Endothelial cell (in vitro differentiated cells): ENCODE data around the gene RPS19. TPM values are rescaled to one million over a fixed set of nuclear protein-coding genes. Genes with fewer than 3 reads are reported as not detected.

Experiments
- DNase-seq: peaks from one replicate; pipeline ENCODE4 v3.0.0; 2021; ENCODE audit warnings: low spot score
- H3K27ac Mint-ChIP-seq: one replicate; pipeline ENCODE4 v1.8.0; 2021; ENCODE audit warnings: mixed read lengths, inconsistent platforms; ENCODE audit not compliant: unreplicated experiment
- H3K27me3 Mint-ChIP-seq: one replicate; pipeline ENCODE4 v1.8.0; 2021; ENCODE audit warnings: mild to moderate bottlenecking, moderate library complexity, mixed read lengths, inconsistent platforms; ENCODE audit not compliant: unreplicated experiment
- H3K36me3 Mint-ChIP-seq: one replicate; pipeline ENCODE4 v1.8.0; 2021; ENCODE audit warnings: mild to moderate bottlenecking, low read depth, mixed read lengths, inconsistent platforms; ENCODE audit not compliant: unreplicated experiment
- H3K4me1 Mint-ChIP-seq: one replicate; pipeline ENCODE4 v1.8.0; 2021; ENCODE audit warnings: mild to moderate bottlenecking, mixed read lengths, inconsistent platforms; ENCODE audit not compliant: unreplicated experiment
- H3K4me3 Mint-ChIP-seq: one replicate; pipeline ENCODE4 v1.8.0; 2021; ENCODE audit warnings: mild to moderate bottlenecking, mixed read lengths, inconsistent platforms; ENCODE audit not compliant: unreplicated experiment
- H3K9me3 Mint-ChIP-seq: one replicate; pipeline ENCODE4 v1.8.0; 2021; ENCODE audit warnings: mixed read lengths, inconsistent platforms; ENCODE audit not compliant: unreplicated experiment
- CTCF ChIP-seq: fragments of 200-600 bp; sonication (generic); IDR thresholded peaks from one replicate; pipeline ENCODE4 v1.5.0; 2021; ENCODE audit warnings: antibody characterized with exemption; ENCODE audit not compliant: unreplicated experiment
- total RNA-seq: library from RNA; stranded (reverse); fragmentation: NEBNext Ultra II Directional; extraction: Animal tissue kit (Norgen Biotek cat#: 25700); gene quantifications from one replicate; pipeline ENCODE4 v1.2.1, GENCODE V29; 2021; ENCODE audit not compliant: unreplicated experiment

RPS19 gene
- total RNA-seq, 1 donor from 2014 or later: 3,886 TPM

GRCh38 chr19:41813911-41814310, 46.1 kb upstream of the RPS19 start:
- no peak for TF ChIP-seq CTCF
- Mint-ChIP-seq H3K4me3 (no peak overlapping the region), H3K27me3 (peaks cover 2% of the 10 kb centered on the region), H3K4me1 (no peaks in the 10 kb centered on the region), H3K36me3 (no peaks in the 10 kb centered on the region), H3K9me3 (no peaks in the 10 kb centered on the region), H3K27ac (no peak overlapping the region)
- DNase-seq: no peak

- H3K4me1 Mint-ChIP-seq: no peaks in the 10 kb centered on the region
- no peak for TF ChIP-seq CTCF
- H3K4me3 Mint-ChIP-seq: no peak overlapping the region
- H3K27ac Mint-ChIP-seq: no peak overlapping the region
- DNase-seq: no peak
- no peaks in the 10 kb centered on the region for H3K36me3 Mint-ChIP-seq
- no peaks in the 10 kb centered on the region for H3K27me3 Mint-ChIP-seq
- H3K9me3 Mint-ChIP-seq: no peaks in the 10 kb centered on the region
Observed at GRCh38 chr19:41815301-41815700, 44.8 kb upstream of the RPS19 start.

- Mint-ChIP-seq H3K27me3 (peaks cover 2% of the 10 kb centered on the region), H3K27ac (no peak overlapping the region)
- no peak for TF ChIP-seq CTCF
Observed at GRCh38 chr19:41816761-41817160, 43.3 kb upstream of the RPS19 start.

GRCh38 chr19:41821003-41821735, 38.9 kb upstream of the RPS19 start:
- peak; percentile 65 for DNase-seq

More at GRCh38 chr19:41816761-41817160, 43.3 kb upstream of the RPS19 start:
- H3K4me1 Mint-ChIP-seq: no peaks in the 10 kb centered on the region
- H3K9me3 Mint-ChIP-seq: no peaks in the 10 kb centered on the region
- H3K36me3 Mint-ChIP-seq: no peaks in the 10 kb centered on the region
- no peak overlapping the region for H3K4me3 Mint-ChIP-seq
- no peak for DNase-seq

More at GRCh38 chr19:41821003-41821735, 38.9 kb upstream of the RPS19 start:
- no peaks in the 10 kb centered on the region for H3K9me3 Mint-ChIP-seq
- no peak overlapping the region for H3K4me3 Mint-ChIP-seq
- H3K4me1 Mint-ChIP-seq: no peaks in the 10 kb centered on the region
- TF ChIP-seq CTCF: peak; percentile 76
- no peak overlapping the region for H3K27ac Mint-ChIP-seq
- peaks cover 2% of the 10 kb centered on the region for H3K27me3 Mint-ChIP-seq
- no peaks in the 10 kb centered on the region for H3K36me3 Mint-ChIP-seq
